ENCODE data around the gene PRKCQ. TPM values are rescaled to one million over a fixed set of nuclear protein-coding genes. Genes with fewer than 3 reads are reported as not detected.

Gene PRKCQ
- total and polyA plus RNA-seq, 2 of the 8 experiments (the other 6 are each of a cell fraction or from before 2014, with no cell fraction given), result 9.1 to 22.6 TPM

GRCh38 chr10:6418613-6419216 is 161.4 kb downstream of the PRKCQ start (continued):
- TF ChIP-seq POLR2A (IDR thresholded peaks at IDR 0.05; ENCODE audit: control extremely low read depth in 1 of 2, low read depth in 2 of 2, low read length in 2 of 2) (no peak), BCL11A (IDR thresholded peaks at IDR 0.05; ENCODE audit: low read depth in 2 of 2, low read length in 2 of 2) (no peak), SIN3A (conservative IDR thresholded peaks at IDR 0.05 in 1 of 2, IDR thresholded peaks at IDR 0.05 in 1 of 2; ENCODE audit: low read depth in 1 of 2, low read length in 2 of 2) (no peak), RXRA (IDR thresholded peaks at IDR 0.05; ENCODE audit: insufficient read depth, low read depth, low read length) (no peak), GTF2F1 (IDR thresholded peaks at IDR 0.05; ENCODE audit: borderline replicate concordance, low read depth, low read length) (no peak)
